Measurements from ENCODE around the gene BAZ2B. TPM values are rescaled to one million over a fixed set of nuclear protein-coding genes. Genes with fewer than 3 reads are reported as not detected.

Gene BAZ2B
- total and polyA plus RNA-seq, 2 of the 13 experiments (the other 11 are each of a cell fraction or from before 2014, with no cell fraction given), result 14.0 to 15.1 TPM

GRCh38 chr2:159286709-159287441 lies 329.5 kb downstream of the BAZ2B start (continued):
- TF ChIP-seq TEAD3 (CRISPR knock-in tag; optimal IDR thresholded peaks at IDR 0.05; ENCODE audit: borderline replicate concordance), result no peak
- TF ChIP-seq SATB2 (CRISPR knock-in tag; IDR thresholded peaks at IDR 0.05), result no peak; the same call in 1 of the 2 replicates
- TF ChIP-seq ZBTB26 (CRISPR knock-in tag; IDR thresholded peaks at IDR 0.05; ENCODE audit: borderline replicate concordance), result no peak; the same call in 1 of the 2 replicates
- TF ChIP-seq REST (IDR thresholded peaks at IDR 0.05; ENCODE audit: borderline replicate concordance in 1 of 2, low read depth in 1 of 2, low read length in 2 of 2), result peak in 1 of 2 experiments; percentile 57; a peak in 1 of 4 replicates
- no peak; the same call in 1 of the 2 replicates for TF ChIP-seq BORCS8-MEF2B (CRISPR knock-in tag; IDR thresholded peaks at IDR 0.05)
- no peak for TF ChIP-seq PAWR (CRISPR knock-in tag; IDR thresholded peaks at IDR 0.05; ENCODE audit: borderline replicate concordance)
- TF ChIP-seq CCDC6 (CRISPR knock-in tag; IDR thresholded peaks at IDR 0.05), result no peak
- TF ChIP-seq KIAA2018 (CRISPR knock-in tag; IDR thresholded peaks at IDR 0.05; ENCODE audit: borderline replicate concordance), result no peak
- TF ChIP-seq SMARCC2 (IDR thresholded peaks at IDR 0.05), result no peak
- TF ChIP-seq HOXA9 (CRISPR knock-in tag; IDR thresholded peaks at IDR 0.05; ENCODE audit: borderline replicate concordance), result no peak
- TF ChIP-seq NFE2L1 (CRISPR knock-in tag; IDR thresholded peaks at IDR 0.05; ENCODE audit: borderline replicate concordance), result 0 out of 2 replicates have a peak, but pooled peaks have one; percentile 6
- TF ChIP-seq ZNF691 (CRISPR knock-in tag; IDR thresholded peaks at IDR 0.05; ENCODE audit: borderline replicate concordance, low read depth), result no peak
- 0 out of 2 replicates have a peak, but pooled peaks have one; percentile 21 for TF ChIP-seq JUND (CRISPR knock-in tag; IDR thresholded peaks at IDR 0.05)
- TF ChIP-seq MIER3 (CRISPR knock-in tag; IDR thresholded peaks at IDR 0.05; ENCODE audit: borderline replicate concordance), result 0 out of 2 replicates have a peak, but pooled peaks have one; percentile 64
